Spleen (tissue), 7 donors: ENCODE results near the gene TNNI3.

Source experiments
- CTCF ChIP-seq, 11 experiments: fragments of 200-600 bp in 7 of 11; fragments of 450-650 bp in 4 of 11; sonication (generic) in 4 of 11; IDR thresholded peaks in 8 of 11; conservative IDR thresholded peaks in 3 of 11; 1 replicate in 7 of 11; 2 replicates in 4 of 11; pipeline versions ENCODE4 v1.4.0 to v1.8.0; 2016 to 2021; ENCODE audit warnings: antibody characterized with exemption in 11 of 11, inconsistent platforms in 4 of 11, mild to moderate bottlenecking in 1 of 11
- POLR2A ChIP-seq, 3 donors: fragments of 450-650 bp; IDR thresholded peaks; one replicate each; pipeline ENCODE4 v1.5.1; 2017; ENCODE audit warnings: antibody characterized with exemption in 3 of 3, mild to moderate bottlenecking in 1 of 3
- POLR2AphosphoS5 ChIP-seq, 3 donors: sonication (generic); formaldehyde crosslinking; IDR thresholded peaks; one replicate each; pipeline ENCODE4 v1.5.1; 2017; ENCODE audit warnings: antibody characterized with exemption in 3 of 3
- donor health status: DM: no; HTN: no; CAD: no; lungs with moderate emphysema.
- donor health status: DM: no; HTN: no; CAD: no.
- donor health status: DM: no; HTN: no; CAD: no.

GRCh38 chr19:55161571-55162322, 4.2 kb upstream of the TNNI3 start:
- TF ChIP-seq CTCF (IDR thresholded peaks at IDR 0.05 in 8 of 11, conservative IDR thresholded peaks at IDR 0.05 in 3 of 11): no peak
- TF ChIP-seq POLR2A (IDR thresholded peaks at IDR 0.05): no peak
- no peak for TF ChIP-seq POLR2AphosphoS5 (IDR thresholded peaks at IDR 0.05)
